Cardiac fibroblast (primary cell): ENCODE measurements around the gene ARHGAP26.

Source experiments
- DNase-seq, 2 donors: peaks; one replicate each; pipeline versions ENCODE4 v3.0.0 to v3.0.0-alpha.2; 2010; ENCODE audit warnings: low read depth in 2 of 2
- H3K4me3 ChIP-seq, 2 donors: replicated peaks in 1 of 2; 1 replicate in 1 of 2; 2 replicates in 1 of 2; pipeline ENCODE4 v1.5.1; 2011; ENCODE audit warnings: low read depth in 2 of 2, low read length in 2 of 2, mild to moderate bottlenecking in 2 of 2, moderate library complexity in 1 of 2
- TF ChIP-seq, protein P1 (sequence below): IDR thresholded peaks from one replicate; pipeline ENCODE4 v1.5.1; 2011; ENCODE audit warnings: low read depth, mild to moderate bottlenecking, low read length, inconsistent platforms

ARHGAP26 gene

DNA sequence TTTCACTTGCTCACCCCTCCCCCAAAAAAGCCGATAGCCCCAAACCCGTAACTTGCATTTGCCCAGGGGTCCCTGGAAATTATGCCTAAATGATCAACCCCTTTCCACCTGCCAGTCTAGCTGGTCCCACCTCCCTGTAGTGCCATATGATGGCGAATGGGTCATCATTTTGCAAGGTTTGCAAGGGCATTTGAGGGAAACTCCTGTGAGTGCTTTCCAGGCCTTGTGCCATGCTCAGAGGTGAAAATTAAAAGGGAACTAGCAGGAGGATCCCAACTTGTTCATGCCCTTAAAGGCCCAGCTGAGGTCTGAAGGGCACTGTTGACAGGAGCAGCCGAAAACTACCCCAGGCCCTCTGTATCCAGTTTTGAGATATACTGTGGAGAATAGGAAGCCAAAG lies 440.4 kb downstream of the ARHGAP26 start:
- TF ChIP-seq, protein P1, sequence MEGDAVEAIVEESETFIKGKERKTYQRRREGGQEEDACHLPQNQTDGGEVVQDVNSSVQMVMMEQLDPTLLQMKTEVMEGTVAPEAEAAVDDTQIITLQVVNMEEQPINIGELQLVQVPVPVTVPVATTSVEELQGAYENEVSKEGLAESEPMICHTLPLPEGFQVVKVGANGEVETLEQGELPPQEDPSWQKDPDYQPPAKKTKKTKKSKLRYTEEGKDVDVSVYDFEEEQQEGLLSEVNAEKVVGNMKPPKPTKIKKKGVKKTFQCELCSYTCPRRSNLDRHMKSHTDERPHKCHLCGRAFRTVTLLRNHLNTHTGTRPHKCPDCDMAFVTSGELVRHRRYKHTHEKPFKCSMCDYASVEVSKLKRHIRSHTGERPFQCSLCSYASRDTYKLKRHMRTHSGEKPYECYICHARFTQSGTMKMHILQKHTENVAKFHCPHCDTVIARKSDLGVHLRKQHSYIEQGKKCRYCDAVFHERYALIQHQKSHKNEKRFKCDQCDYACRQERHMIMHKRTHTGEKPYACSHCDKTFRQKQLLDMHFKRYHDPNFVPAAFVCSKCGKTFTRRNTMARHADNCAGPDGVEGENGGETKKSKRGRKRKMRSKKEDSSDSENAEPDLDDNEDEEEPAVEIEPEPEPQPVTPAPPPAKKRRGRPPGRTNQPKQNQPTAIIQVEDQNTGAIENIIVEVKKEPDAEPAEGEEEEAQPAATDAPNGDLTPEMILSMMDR: no peak
- no peak for DNase-seq
- no peak overlapping the region for H3K4me3 ChIP-seq

DNA sequence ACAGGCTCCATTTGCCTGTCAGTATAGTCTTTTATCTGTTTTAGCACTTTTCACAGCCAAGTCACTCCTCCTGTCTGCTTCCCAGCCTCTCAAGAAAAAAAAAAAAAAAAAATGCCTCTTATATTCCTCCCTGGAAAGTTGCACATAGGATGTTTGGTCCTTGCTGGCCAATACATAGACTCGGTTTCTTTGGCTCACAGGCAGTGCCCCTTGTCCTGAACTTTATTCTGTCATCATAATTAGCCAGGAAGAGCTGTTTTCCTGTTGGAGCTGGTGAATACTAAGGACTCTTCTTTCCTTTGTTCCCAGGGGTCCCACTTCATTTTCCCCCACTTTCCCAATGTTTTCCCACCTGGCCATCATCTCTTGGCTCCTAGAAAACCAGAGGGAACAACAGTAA lies 442.1 kb downstream of the ARHGAP26 start:
- no peak overlapping the region for H3K4me3 ChIP-seq
- TF ChIP-seq, protein P1: no peak
- peak in 1 of 2 donors; percentile 11 for DNase-seq

DNA sequence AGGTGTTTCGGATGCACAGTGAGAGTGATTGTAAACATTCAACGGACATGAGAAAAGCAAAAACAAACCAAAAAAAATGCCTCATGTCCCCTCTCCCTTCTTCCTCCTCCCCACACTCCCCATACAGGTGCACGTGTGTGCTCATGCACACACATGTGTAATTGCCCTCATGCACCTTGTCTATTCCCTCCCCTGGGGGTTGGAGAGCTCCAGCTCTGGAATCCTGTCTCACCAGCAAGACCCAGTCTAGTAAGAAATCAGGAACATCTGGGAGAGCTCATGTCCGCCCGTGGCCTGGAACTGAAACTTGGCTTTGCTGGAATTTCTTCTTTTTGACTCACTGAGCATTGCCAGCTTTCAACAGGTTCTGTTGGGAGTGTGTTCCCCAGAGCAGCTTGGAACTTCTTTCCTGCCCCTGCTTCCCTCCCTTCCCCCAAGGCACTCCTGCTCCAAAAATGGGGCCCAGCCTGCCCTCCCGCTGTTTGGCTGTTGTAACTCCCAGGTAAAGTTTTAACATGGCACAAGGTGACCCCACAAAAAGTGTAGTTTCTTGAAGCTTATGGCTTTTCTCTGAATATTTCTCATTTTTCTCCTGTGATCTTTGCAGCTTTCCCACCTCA lies 443.2 kb downstream of the ARHGAP26 start:
- TF ChIP-seq, protein P1: no peak
- H3K4me3 ChIP-seq: no peak overlapping the region
- peak in 1 of 2 donors; percentile 70 for DNase-seq

DNA sequence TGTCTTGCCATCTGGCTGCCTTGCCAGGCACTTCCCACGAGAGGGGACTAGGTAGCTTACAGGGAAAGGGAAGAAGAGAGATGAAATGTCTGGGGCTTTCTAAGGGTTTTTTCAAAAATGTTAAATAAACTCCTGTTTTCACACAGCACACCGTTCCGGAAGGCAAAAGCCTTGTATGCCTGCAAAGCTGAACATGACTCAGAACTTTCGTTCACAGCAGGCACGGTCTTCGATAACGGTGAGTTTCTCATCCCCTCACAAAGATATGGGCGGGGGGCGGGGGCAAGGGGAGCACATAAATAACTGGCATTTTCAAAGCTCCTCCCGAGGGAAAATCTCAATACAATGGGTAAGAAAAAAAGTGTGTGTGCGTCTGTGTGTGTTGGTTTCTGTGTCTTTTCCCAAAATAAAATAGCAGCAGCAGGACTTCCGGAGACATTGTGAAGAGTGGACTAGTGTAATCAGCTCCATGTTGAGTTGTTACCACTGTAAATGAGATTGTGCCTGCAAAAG lies 443.7 kb downstream of the ARHGAP26 start:
- TF ChIP-seq, protein P1: no peak
- peak in 1 of 2 donors; percentile 53 for DNase-seq

DNA sequence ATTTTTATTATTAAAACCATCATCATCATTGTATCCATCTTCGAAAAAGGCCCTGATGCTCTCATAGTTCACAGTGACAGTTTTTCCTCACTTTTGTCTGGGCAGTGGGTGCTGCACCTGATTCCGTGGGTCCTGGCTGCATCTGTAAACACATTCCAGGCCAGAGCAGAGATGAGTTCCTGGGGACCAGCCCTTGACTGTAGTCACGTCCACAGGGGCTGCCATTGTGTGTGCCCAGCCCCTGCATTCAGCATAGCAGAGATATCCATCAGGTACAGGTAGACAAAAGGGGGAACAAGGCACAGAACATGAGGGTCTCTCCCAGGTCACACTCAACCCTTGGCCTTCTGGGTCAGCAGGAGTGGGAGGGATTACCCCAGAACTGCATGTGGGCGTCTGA lies 444.3 kb downstream of the ARHGAP26 start:
- TF ChIP-seq, protein P1: no peak
- no peak for DNase-seq

More for the DNA sequence above, 443.7 kb downstream of the ARHGAP26 start:
- H3K4me3 ChIP-seq: no peak overlapping the region

DNA sequence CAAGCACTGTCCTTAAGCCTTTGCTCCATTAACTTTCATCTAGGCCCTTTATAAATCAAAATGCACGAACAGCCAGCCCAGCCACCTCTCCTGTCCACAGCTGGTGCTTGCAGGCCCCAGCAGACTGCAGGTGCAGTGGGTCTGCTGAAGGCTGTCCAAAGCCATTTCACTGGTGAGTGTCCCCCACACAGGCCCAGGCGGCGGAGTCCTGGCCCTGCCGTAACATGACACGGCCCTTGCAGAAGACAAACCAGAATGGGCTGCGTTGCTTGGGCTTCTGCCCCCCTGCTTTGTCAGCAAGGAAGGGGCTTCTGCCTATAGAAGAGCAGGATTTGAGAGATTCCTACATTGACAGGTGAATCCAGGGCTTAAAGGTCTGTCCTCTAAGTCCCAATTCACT lies 444.7 kb downstream of the ARHGAP26 start:
- TF ChIP-seq, protein P1: no peak
- no peak overlapping the region for H3K4me3 ChIP-seq
- no peak for DNase-seq

More for the DNA sequence above, 444.3 kb downstream of the ARHGAP26 start:
- H3K4me3 ChIP-seq: no peak overlapping the region
